ENCODE measurements around the gene IL27RA.

IL27RA gene

DNA sequence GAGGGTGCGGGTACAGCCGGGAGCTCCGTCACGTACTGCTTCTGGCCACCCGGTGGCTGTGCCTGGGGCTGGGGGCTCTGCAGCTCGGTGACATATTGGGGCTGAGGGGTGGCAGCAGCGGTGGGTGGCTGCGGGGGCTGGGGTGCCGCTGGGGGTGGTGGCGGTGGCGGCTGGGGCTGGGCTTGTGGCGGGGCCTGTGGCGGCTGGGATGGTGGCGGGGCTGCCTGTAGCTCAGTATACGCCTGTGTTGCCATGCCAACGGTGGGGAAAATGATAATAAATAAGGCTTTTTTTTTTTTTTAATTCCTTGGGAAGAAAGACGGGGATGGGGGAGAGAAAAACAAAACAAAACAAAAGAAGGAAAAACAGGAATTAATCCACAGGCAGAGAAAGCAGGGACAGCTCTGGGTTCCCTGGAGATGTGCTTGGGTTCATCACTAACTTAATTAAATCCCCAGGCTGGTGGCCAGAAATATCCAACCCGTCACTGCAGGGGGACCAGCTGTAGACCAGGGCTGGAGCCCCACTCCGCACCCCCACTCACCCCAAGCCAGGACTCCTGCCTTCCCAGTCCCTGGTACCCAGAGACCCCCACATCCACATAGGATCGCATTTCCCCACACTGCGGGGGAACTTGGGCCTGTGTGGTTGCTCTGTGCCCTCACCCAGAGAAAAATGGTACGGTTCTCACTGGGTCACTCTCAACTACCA, 37.8 kb upstream of the IL27RA start:
- TF ChIP-seq, protein P1, sequence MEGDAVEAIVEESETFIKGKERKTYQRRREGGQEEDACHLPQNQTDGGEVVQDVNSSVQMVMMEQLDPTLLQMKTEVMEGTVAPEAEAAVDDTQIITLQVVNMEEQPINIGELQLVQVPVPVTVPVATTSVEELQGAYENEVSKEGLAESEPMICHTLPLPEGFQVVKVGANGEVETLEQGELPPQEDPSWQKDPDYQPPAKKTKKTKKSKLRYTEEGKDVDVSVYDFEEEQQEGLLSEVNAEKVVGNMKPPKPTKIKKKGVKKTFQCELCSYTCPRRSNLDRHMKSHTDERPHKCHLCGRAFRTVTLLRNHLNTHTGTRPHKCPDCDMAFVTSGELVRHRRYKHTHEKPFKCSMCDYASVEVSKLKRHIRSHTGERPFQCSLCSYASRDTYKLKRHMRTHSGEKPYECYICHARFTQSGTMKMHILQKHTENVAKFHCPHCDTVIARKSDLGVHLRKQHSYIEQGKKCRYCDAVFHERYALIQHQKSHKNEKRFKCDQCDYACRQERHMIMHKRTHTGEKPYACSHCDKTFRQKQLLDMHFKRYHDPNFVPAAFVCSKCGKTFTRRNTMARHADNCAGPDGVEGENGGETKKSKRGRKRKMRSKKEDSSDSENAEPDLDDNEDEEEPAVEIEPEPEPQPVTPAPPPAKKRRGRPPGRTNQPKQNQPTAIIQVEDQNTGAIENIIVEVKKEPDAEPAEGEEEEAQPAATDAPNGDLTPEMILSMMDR (IDR thresholded peaks at IDR 0.05; ENCODE audit: control insufficient read depth, insufficient read depth, low read depth, low read length, missing control alignments): no peak
- no peak for DNase-seq (ENCODE audit: low read depth)
- no peak overlapping the region for H3K4me3 ChIP-seq (ENCODE audit: control insufficient read depth, low read depth, low read length)

DNA sequence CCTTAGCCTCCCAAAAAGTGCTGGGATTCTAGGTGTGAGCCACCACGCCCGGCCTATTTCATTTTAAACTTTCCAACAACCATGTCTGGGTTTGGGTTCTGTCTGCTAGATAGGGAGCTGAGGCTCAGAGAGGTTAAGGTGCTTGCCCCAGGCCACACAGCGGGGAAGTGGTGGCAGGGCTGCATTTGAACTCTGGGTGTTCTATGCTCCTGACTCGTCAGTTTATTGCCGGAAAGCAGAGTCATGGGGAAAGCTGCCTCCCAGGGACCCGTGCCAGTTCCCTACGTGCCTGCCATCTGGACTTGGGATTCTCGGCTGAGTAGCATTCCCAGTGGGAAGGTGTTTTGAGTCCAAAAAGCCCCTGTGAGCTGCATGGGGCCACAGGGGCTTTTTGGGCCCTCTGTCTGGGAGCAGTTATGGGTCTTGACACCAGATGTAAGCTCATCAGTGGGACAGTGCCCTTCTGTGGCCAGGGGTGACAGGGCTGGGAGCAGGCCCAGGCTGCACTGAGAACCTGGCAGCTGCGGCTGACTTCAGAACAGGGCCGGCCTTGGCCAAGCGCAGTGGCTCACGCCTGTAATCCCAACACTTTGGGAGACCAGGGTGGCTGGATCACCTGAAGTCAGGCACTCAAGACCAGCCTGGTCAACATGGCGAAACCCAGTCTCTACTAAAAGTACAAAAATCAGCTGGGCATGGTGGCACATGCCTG, 36.4 kb upstream of the IL27RA start:
- DNase-seq (ENCODE audit: low read depth): no peak
- H3K4me3 ChIP-seq (ENCODE audit: control insufficient read depth, low read depth, low read length): no peak overlapping the region
- TF ChIP-seq, protein P1 (IDR thresholded peaks at IDR 0.05; ENCODE audit: control insufficient read depth, insufficient read depth, low read depth, low read length, missing control alignments): no peak

DNA sequence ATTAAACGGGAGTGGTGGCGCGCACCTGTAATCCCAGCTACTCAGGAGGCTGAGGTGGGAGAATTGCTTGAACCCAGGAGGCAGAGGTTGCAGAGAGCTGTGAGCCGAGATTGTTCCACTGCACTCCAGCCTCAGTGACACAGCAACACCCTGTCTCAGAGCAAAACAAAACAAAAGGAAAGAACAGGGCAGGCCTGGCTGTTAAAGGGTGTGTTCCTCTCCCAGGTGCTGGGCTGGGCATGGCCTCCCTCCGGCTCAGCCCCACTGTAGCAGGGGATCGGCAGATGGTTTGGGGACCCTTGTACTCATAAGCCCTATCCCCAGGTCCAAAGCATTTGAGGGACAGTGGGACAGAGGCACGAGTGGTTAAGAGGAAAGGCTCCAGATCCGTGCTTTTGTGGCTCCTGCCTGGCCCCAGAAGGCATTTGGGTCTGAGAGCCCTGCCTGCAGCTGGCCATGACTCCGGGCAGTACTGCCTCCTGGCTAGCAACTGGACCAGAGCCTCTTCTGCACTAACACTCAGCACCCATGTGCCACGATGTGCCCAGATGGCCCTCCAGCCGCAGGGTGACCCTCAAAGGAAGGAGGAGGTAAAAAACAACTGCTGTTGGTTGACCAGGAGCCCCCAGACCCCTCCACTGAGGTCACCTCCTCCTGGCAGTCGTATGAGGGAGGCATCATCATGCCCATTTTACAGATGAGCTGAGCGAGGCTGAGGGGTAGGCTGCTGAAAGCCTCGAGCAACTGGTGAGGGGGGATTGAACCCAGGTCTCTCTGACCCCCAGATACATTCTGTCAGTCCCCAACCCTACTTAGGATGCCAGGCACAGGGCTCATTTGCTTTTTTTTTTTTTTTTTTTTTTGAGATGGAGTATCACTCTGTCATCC, 35.4 kb upstream of the IL27RA start:
- TF ChIP-seq, protein P1 (IDR thresholded peaks at IDR 0.05; ENCODE audit: control insufficient read depth, insufficient read depth, low read depth, low read length, missing control alignments): no peak
- no peak for DNase-seq (ENCODE audit: low read depth)
- no peak overlapping the region for H3K4me3 ChIP-seq (ENCODE audit: control insufficient read depth, low read depth, low read length)

DNA sequence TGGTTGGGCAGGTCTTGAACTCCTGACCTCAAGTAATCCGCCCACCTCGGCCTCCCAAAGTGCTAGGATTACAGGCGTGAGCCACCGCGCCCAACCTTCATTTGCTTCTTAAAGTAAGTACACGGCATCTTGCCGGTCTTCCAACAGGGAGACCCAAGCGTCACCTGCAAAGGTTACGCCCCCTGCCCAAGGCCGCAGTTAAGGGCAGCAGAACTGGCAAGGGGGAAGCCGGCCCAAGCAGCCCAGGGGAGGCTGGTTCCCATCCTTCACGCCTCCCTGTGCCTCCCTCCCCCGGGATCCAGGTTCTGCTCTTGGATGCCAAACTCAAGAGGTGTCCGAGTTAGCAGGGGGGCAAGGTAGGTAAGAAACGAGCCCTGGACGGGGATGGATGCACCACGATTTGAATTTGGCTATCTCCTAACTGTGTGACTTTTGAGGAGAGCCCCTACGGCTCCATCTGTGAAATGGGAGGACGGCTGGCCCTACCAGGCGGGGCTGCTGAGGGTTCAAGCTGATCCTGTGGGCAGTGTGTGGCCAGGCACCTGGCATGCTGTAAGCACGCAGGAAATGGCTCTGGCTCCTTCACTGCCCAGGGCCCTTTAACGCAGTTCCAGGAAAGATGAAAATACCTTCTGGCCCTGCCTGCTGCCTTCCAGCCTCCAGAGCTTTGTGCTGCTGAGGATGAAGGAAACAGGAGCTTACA, 34.5 kb upstream of the IL27RA start:
- TF ChIP-seq, protein P1 (IDR thresholded peaks at IDR 0.05; ENCODE audit: control insufficient read depth, insufficient read depth, low read depth, low read length, missing control alignments): no peak
- H3K4me3 ChIP-seq (ENCODE audit: control insufficient read depth, low read depth, low read length): no peak overlapping the region
- DNase-seq (ENCODE audit: low read depth): no peak

DNA sequence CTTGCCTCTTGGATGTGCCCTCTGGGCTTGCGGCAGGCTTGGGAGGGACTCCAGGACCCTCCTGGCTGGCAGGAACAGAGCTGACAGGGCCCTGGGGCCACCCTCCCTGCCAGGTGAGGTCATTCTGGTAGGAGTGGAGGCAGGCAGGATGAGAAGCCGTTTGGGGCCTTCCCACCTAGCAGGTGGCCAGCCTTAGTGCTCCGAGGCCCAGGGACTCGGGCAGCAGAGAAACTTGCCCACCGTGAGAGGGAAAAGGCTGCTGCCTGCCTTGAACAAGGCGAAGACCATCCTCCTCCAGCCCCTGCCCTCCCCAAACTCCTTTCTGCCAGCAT, 34.0 kb upstream of the IL27RA start:
- H3K4me3 ChIP-seq (ENCODE audit: control insufficient read depth, low read depth, low read length): no peak overlapping the region
- no peak for DNase-seq (ENCODE audit: low read depth)
- TF ChIP-seq, protein P1 (IDR thresholded peaks at IDR 0.05; ENCODE audit: control insufficient read depth, insufficient read depth, low read depth, low read length, missing control alignments): no peak

DNA sequence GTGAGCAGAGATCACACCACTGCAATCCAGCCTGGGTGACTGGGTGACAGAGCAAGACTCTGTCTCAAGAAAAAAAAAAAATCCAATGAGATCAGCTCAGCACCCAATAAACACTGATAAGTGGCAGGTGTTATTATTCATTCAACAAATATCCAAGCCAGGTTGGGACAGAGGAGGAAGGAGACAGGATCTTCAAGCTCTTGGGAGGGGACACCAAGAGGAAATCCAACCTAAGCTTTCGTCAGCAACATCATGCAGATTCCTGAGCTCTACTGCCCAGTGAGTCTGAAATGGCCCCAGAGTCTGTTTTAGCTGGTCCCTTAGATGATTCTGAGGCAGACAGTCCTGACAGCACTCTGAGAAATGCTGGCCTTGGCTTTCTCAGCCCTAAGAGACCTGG, 33.1 kb upstream of the IL27RA start:
- no peak for DNase-seq (ENCODE audit: low read depth)
- no peak overlapping the region for H3K4me3 ChIP-seq (ENCODE audit: control insufficient read depth, low read depth, low read length)
- TF ChIP-seq, protein P1 (IDR thresholded peaks at IDR 0.05; ENCODE audit: control insufficient read depth, insufficient read depth, low read depth, low read length, missing control alignments): no peak

All from AG09309 (cell line).